GM23248 (cell line): ENCODE results near the gene EME2. TPM values are rescaled to one million over a fixed set of nuclear protein-coding genes. Genes with fewer than 3 reads are reported as not detected.

ENCODE experiments used
- DNase-seq: peaks from one replicate; pipeline ENCODE4 v3.0.0-alpha.2; 2015
- H2AFZ ChIP-seq: fragments of 200-600 bp; sonication (generic); 2 replicates; pipeline ENCODE4 v1.6.1; 2016; ENCODE audit warnings: antibody characterized with exemption
- H3F3A ChIP-seq: fragments of 200-600 bp; sonication (generic); 2 replicates; pipeline ENCODE4 v1.6.1; 2016; ENCODE audit warnings: mild to moderate bottlenecking, antibody characterized with exemption, mixed run types; ENCODE audit not compliant: insufficient read depth
- H3K27ac ChIP-seq: fragments of 200-600 bp; sonication (generic); 2 replicates; pipeline ENCODE4 v1.5.1; 2016; ENCODE audit warnings: mild to moderate bottlenecking
- H3K27me3 ChIP-seq: fragments of 200-600 bp; sonication (generic); replicated peaks from 2 replicates; pipeline ENCODE4 v1.6.1; 2016; ENCODE audit warnings: mild to moderate bottlenecking; ENCODE audit not compliant: insufficient read depth
- H3K36me3 ChIP-seq: fragments of 200-600 bp; sonication (generic); 2 replicates; pipeline ENCODE4 v1.6.1; 2016; ENCODE audit warnings: low read depth, mild to moderate bottlenecking
- H3K4me1 ChIP-seq: fragments of 200-600 bp; sonication (generic); 2 replicates; pipeline ENCODE4 v1.6.1; 2016; ENCODE audit warnings: mild to moderate bottlenecking; ENCODE audit not compliant: insufficient read depth
- H3K4me2 ChIP-seq: fragments of 200-600 bp; sonication (generic); one replicate; pipeline ENCODE4 v1.6.1; 2016; ENCODE audit warnings: mild to moderate bottlenecking; ENCODE audit not compliant: unreplicated experiment
- H3K4me3 ChIP-seq: fragments of 200-600 bp; sonication (generic); 2 replicates; pipeline ENCODE4 v1.5.1; 2016; ENCODE audit warnings: mild to moderate bottlenecking
- H3K79me2 ChIP-seq: fragments of 200-600 bp; sonication (generic); 2 replicates; pipeline ENCODE4 v1.6.1; 2016; ENCODE audit warnings: mild to moderate bottlenecking; ENCODE audit not compliant: insufficient read depth
- H3K9ac ChIP-seq: fragments of 200-600 bp; sonication (generic); 2 replicates; pipeline ENCODE4 v1.6.1; 2016; ENCODE audit warnings: mild to moderate bottlenecking
- H3K9me2 ChIP-seq: fragments of 200-600 bp; sonication (generic); 2 replicates; pipeline ENCODE4 v1.6.1; 2016; ENCODE audit warnings: mixed run types, mild to moderate bottlenecking, moderate library complexity; ENCODE audit not compliant: insufficient read depth
- H3K9me3 ChIP-seq: fragments of 200-600 bp; sonication (generic); one replicate; pipeline ENCODE4 v1.6.1; 2017; ENCODE audit warnings: low read depth
- H4K20me1 ChIP-seq: fragments of 200-600 bp; sonication (generic); 2 replicates; pipeline ENCODE4 v1.6.0; 2016; ENCODE audit not compliant: insufficient read depth
- EZH2 ChIP-seq: fragments of 200-600 bp; sonication (generic); IDR thresholded peaks from 2 replicates; pipeline ENCODE4 v1.6.1; 2018; ENCODE audit warnings: antibody characterized with exemption, mild to moderate bottlenecking; ENCODE audit not compliant: insufficient read depth, poor library complexity, severe bottlenecking
- EZH2phosphoT487 ChIP-seq: fragments of 200-600 bp; sonication (generic); IDR thresholded peaks from 2 replicates; pipeline ENCODE4 v1.6.1; 2018; ENCODE audit warnings: antibody characterized with exemption, moderate library complexity, mild to moderate bottlenecking, low read depth; ENCODE audit not compliant: insufficient read depth
- WGBS, 2 experiments: methylation state at CpG; one replicate each; pipeline ENCODE4 v1.1.6; 2015 to 2017; ENCODE audit warnings: low lambda C conversion rate in 2 of 2, low coverage in 1 of 2; ENCODE audit errors: missing lambda C conversion rate in 2 of 2; 5-methylcytosine and 5-hydroxymethylcytosine counted together
- in situ Hi-C: fragments of 300-500 bp; cut with MboI; formaldehyde crosslinking; loops from 2 replicates; pipeline ENCODE4 v1.15.0; 2020
- polyA plus RNA-seq: library from polyadenylated mRNA; unstranded; fragments of >200 nt; fragmentation: Nextera tagmentation; extraction: Ambion mirVana; gene quantifications from 2 replicates; pipeline ENCODE4 v1.2.1, GENCODE V29; 2016
- total RNA-seq: library from RNA; depleted of rRNA; stranded (reverse); fragments of >200 nt; shearing (Covaris generic); gene quantifications from 2 replicates; pipeline ENCODE4 v1.2.3, GENCODE V29; 2014

EME2 gene
- total and polyA plus RNA-seq, 2 experiments from 2014 or later: 3.1 to 9.3 TPM

- WGBS, 2 experiments: 74 to 78% methylated on average over 19 of the region's 19 CpGs
- TF ChIP-seq EZH2: no peak
- no peak for TF ChIP-seq EZH2phosphoT487
Observed at GRCh38 chr16:1788708-1789100, 16.1 kb downstream of the EME2 start.

DNA sequence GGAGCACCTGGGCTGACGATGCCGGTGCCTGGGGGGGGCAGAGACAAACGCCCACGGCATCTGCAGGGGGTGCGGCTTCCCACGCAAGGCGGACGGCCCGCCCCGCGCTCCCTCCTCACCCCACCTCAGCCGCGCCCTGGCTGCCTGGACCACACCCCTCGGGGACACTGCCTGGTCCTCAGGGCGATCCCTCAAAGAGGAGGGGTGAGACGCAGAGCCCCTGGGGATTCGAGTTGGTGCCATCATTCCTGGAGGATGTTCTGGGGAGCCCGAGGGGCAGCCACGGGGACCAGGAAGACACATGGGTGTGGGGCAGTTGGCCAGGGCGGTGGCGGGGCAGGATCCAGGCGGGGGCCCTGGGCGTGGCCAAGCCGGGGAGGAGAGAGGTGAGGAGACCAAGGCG is 17.0 kb downstream of the EME2 start:
- no peaks in the 10 kb centered on the region; the same call in 1 of the 2 replicates for H3K36me3 ChIP-seq
- no peaks in the 10 kb centered on the region for H3F3A ChIP-seq
- H3K4me3 ChIP-seq: no peak overlapping the region
- H2AFZ ChIP-seq: no peak overlapping the region
- in situ Hi-C loops: no loop called here
- no peak for DNase-seq
- no peak overlapping the region for H3K4me2 ChIP-seq
- no peaks in the 10 kb centered on the region for H3K9me3 ChIP-seq
- no peaks in the 10 kb centered on the region for H3K4me1 ChIP-seq
- no peak overlapping the region for H3K9ac ChIP-seq
- H3K27ac ChIP-seq: no peak overlapping the region
- 87 to 90% methylated on average over 10 to 23 of the region's 25 CpGs for WGBS, 2 experiments
- TF ChIP-seq EZH2phosphoT487 (no peak), EZH2 (no peak)
- no peaks in the 10 kb centered on the region for H4K20me1 ChIP-seq
- no peaks in the 10 kb centered on the region for H3K27me3 ChIP-seq
- H3K9me2 ChIP-seq: no peaks in the 10 kb centered on the region
- H3K79me2 ChIP-seq: peaks cover 28% of the 10 kb centered on the region

More at GRCh38 chr16:1788708-1789100, 16.1 kb downstream of the EME2 start:
- Histone ChIP-seq H3K9me2 (no peaks in the 10 kb centered on the region), H3K9ac (no peak overlapping the region), H3K4me2 (no peak overlapping the region), H3K27me3 (no peaks in the 10 kb centered on the region), H3K79me2 (peaks cover 38% of the 10 kb centered on the region), H3K27ac (no peak overlapping the region), H3K4me3 (no peak overlapping the region), H3K4me1 (no peaks in the 10 kb centered on the region), H3F3A (no peaks in the 10 kb centered on the region), H4K20me1 (no peaks in the 10 kb centered on the region), H2AFZ (no peak overlapping the region), H3K36me3 (no peaks in the 10 kb centered on the region; the same call in 1 of the 2 replicates), H3K9me3 (no peaks in the 10 kb centered on the region)
- DNase-seq: no peak
- in situ Hi-C loops: no loop called here

DNA sequence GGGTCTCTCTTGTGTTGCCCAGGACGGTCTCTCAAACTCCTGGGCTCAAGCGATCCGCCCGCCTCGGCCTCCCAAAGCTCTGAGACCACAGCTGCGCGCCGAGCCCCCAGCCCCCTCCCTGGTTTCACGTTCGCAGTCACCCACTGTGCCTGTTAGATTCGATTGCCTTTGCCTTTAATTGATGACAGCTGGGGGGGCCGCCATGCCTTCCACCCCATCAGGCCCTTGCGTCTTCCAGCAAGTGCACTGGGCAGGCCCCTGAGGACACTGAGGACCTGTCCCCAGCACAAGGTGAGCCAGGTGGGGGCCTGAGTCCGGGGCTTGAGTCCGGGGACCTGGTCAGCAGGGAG is 17.6 kb downstream of the EME2 start:
- H3K4me1 ChIP-seq: no peaks in the 10 kb centered on the region
- H3K36me3 ChIP-seq: no peaks in the 10 kb centered on the region; the same call in 1 of the 2 replicates
- H4K20me1 ChIP-seq: no peaks in the 10 kb centered on the region
- no peak for DNase-seq
- H3K9me2 ChIP-seq: no peaks in the 10 kb centered on the region
- H3K79me2 ChIP-seq: peaks cover 23% of the 10 kb centered on the region
- no peaks in the 10 kb centered on the region for H3K27me3 ChIP-seq
- TF ChIP-seq EZH2 (no peak), EZH2phosphoT487 (no peak)
- H2AFZ ChIP-seq: no peak overlapping the region
- WGBS, 2 experiments: 85% methylated on average over 15 of the region's 15 CpGs
- no peaks in the 10 kb centered on the region for H3F3A ChIP-seq
- no peak overlapping the region for H3K4me2 ChIP-seq
- H3K9ac ChIP-seq: no peak overlapping the region
- no peak overlapping the region for H3K27ac ChIP-seq
- in situ Hi-C loops: no loop called here
- H3K4me3 ChIP-seq: no peak overlapping the region
- no peaks in the 10 kb centered on the region for H3K9me3 ChIP-seq

DNA sequence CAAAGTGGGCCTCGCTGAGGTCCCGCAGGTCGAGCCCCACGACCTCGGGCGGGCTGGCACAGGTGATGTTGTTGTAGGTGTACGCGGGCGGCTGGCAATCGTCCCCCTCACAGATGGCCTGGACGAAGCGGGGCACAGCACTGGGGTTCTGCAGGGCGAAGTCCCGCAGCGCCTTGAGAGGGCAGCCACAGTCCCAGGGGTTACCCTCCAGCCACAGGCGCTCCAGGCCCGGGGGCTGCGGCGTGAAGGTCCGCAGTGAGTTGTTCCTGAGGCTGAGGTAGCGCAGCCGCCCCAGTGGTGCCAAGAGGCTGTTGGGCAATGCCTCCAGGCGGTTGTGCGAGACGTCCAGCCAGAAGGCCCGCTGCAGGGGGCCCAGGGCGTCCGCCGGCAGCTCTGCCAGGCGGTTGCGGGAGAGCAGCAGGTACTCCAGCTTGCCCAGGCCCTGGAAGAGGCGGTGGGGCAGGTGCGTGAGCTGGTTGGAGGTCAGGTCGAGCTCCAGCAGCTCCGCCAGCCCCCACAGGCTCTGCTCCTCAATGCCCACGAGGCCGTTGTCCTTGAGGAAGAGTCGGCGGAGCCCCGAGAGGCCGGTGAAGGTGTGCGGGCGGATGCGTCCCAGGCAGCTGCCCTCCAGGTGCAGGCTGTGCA is 18.1 kb downstream of the EME2 start:
- Histone ChIP-seq H3K27me3 (no peaks in the 10 kb centered on the region), H3K27ac (no peak overlapping the region), H3K36me3 (no peaks in the 10 kb centered on the region; the same call in 1 of the 2 replicates), H3K9ac (no peak overlapping the region), H2AFZ (no peak overlapping the region), H3K79me2 (peaks cover 18% of the 10 kb centered on the region), H3K9me2 (no peaks in the 10 kb centered on the region), H3K9me3 (no peaks in the 10 kb centered on the region), H3F3A (no peaks in the 10 kb centered on the region), H4K20me1 (no peaks in the 10 kb centered on the region), H3K4me2 (no peak overlapping the region), H3K4me3 (no peak overlapping the region), H3K4me1 (no peaks in the 10 kb centered on the region)
- in situ Hi-C loops: no loop called here
- TF ChIP-seq EZH2 (no peak), EZH2phosphoT487 (no peak)
- DNase-seq: no peak
- 96% methylated on average over 39 to 44 of the region's 44 CpGs for WGBS, 2 experiments

DNA sequence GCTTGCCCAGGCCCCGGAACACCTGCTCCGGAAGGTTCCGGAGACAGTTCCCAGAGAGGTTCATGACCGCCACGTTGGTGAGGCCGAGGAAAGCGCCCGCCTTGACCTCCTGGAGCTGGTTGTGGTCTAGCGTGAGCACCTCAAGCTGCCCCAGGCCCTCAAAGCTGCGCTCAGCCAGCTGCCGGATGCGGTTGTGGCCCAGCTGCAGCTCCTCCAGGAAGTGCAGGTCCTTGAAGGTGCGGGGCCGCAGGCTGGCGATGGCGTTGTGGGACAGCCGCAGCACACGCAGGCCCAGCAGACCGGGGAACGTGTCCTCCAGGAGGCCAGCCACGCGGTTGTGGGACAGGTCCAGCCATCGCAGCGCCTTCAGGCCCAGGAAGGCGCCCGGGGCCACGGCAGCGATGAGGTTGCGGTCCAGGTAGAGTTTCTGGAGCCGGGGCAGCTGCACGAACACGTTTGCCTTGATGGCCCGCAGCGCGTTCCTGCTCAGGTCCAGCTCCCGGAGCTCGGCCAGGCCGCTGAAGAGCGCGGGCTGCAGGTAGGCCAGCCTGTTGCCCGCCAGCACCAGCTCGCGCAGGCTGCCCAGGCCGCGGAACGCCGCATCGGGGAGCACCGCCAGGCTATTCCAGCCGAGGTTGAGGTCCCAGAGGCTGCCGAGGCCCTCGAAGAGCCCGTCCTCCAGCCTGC is 18.8 kb downstream of the EME2 start:
- no peak for DNase-seq
- H3K4me2 ChIP-seq: no peak overlapping the region
- TF ChIP-seq EZH2 (no peak), EZH2phosphoT487 (no peak)
- WGBS, 2 experiments: 95 to 96% methylated on average over 46 to 53 of the region's 53 CpGs
- no peaks in the 10 kb centered on the region for H3K9me2 ChIP-seq
- no peaks in the 10 kb centered on the region for H3K4me1 ChIP-seq
- H3K9me3 ChIP-seq: no peaks in the 10 kb centered on the region
- peaks cover 11% of the 10 kb centered on the region for H3K79me2 ChIP-seq
- no peak overlapping the region for H2AFZ ChIP-seq
- H3K9ac ChIP-seq: no peak overlapping the region
- H3F3A ChIP-seq: no peaks in the 10 kb centered on the region
- H3K27me3 ChIP-seq: no peaks in the 10 kb centered on the region
- in situ Hi-C loops: no loop called here
- no peaks in the 10 kb centered on the region; the same call in 1 of the 2 replicates for H3K36me3 ChIP-seq
- no peaks in the 10 kb centered on the region for H4K20me1 ChIP-seq
- H3K4me3 ChIP-seq: no peak overlapping the region
- H3K27ac ChIP-seq: no peak overlapping the region
